Activated CD4-positive, CD25-positive, alpha-beta regulatory T cell (primary cell): ENCODE measurements around the gene GPR62.
"Not testable (repeated sequence)": the region's sequence is repeated elsewhere in the genome, so short reads cannot be mapped to it uniquely, and the experiment has no call there.

Experiments
- DNase-seq, 4 experiments: peaks; one replicate each; lab custom pipeline; 2025; lab: John Stamatoyannopoulos, UW

GPR62 gene

GRCh38 chr3:51955175-51955892 is at the start of gene GPR62:
TSS of gene GPR62 (plus strand) at chr3:51955381. CDS start at chr3:51955653, 272 bp downstream.
- no peak for DNase-seq

GRCh38 chr3:51908026-51908425 is 47.2 kb upstream of the GPR62 start:
- DNase-seq = no peak

GRCh38 chr3:51916418-51916817 is 38.8 kb upstream of the GPR62 start:
- DNase-seq = no peak

- DNase-seq = no peak
Observed at GRCh38 chr3:51921081-51921578, 34.1 kb upstream of the GPR62 start.

- DNase-seq = no peak
Observed at GRCh38 chr3:51927061-51927977, 27.9 kb upstream of the GPR62 start.

GRCh38 chr3:51928438-51928837 is 26.7 kb upstream of the GPR62 start:
- DNase-seq = no peak

- DNase-seq = not testable (repeated sequence)
Observed at GRCh38 chr3:51928981-51929380, 26.2 kb upstream of the GPR62 start.

GRCh38 chr3:51929420-51930003 is 25.7 kb upstream of the GPR62 start:
- no peak for DNase-seq

GRCh38 chr3:51930439-51930838 is 24.7 kb upstream of the GPR62 start:
- no peak for DNase-seq

GRCh38 chr3:51931756-51932155 is 23.4 kb upstream of the GPR62 start:
- DNase-seq = no peak

- no peak for DNase-seq
Observed at GRCh38 chr3:51932471-51933370, 22.5 kb upstream of the GPR62 start.

GRCh38 chr3:51933471-51934138 is 21.6 kb upstream of the GPR62 start:
- DNase-seq = no peak

GRCh38 chr3:51934139-51934850 is 20.9 kb upstream of the GPR62 start:
- DNase-seq = no peak

GRCh38 chr3:51934991-51935885 is 19.9 kb upstream of the GPR62 start:
- DNase-seq = no peak

- DNase-seq = no peak
Observed at GRCh38 chr3:51935886-51936755, 19.1 kb upstream of the GPR62 start.

GRCh38 chr3:51937014-51937413 is 18.2 kb upstream of the GPR62 start:
- no peak for DNase-seq

- no peak for DNase-seq
Observed at GRCh38 chr3:51937611-51938450, 17.4 kb upstream of the GPR62 start.
